Neural progenitor cell (in vitro differentiated cells): ENCODE measurements around the gene SRSF7. TPM values are rescaled to one million over a fixed set of nuclear protein-coding genes. Genes with fewer than 3 reads are reported as not detected.

Source experiments
- DNase-seq: peaks from one replicate; pipeline ENCODE4 v3.0.0-alpha.2; 2016; ENCODE audit warnings: low spot score
- H2AFZ ChIP-seq: fragments of 200-600 bp; sonication (generic); replicated peaks from 2 replicates; pipeline ENCODE4 v1.6.1; 2016; ENCODE audit warnings: antibody characterized with exemption
- H3F3A ChIP-seq: fragments of 200-600 bp; sonication (generic); 2 replicates; pipeline ENCODE4 v1.6.1; 2016; ENCODE audit warnings: antibody characterized with exemption, low read depth
- H3K27ac ChIP-seq: fragments of 200-600 bp; sonication (generic); 2 replicates; pipeline ENCODE4 v1.5.1; 2016; ENCODE audit warnings: mild to moderate bottlenecking
- H3K27me3 ChIP-seq: fragments of 200-600 bp; sonication (generic); 2 replicates; pipeline ENCODE4 v1.6.1; 2016; ENCODE audit warnings: mild to moderate bottlenecking, moderate library complexity
- H3K36me3 ChIP-seq: fragments of 200-600 bp; sonication (generic); 2 replicates; pipeline ENCODE4 v1.5.1; 2016
- H3K4me1 ChIP-seq: fragments of 200-600 bp; sonication (generic); 2 replicates; pipeline ENCODE4 v1.6.1; 2016; ENCODE audit warnings: mixed run types
- H3K4me2 ChIP-seq: fragments of 200-600 bp; sonication (generic); 2 replicates; pipeline ENCODE4 v1.6.1; 2016
- H3K4me3 ChIP-seq: fragments of 200-600 bp; sonication (generic); 2 replicates; pipeline ENCODE4 v1.5.1; 2016
- H3K79me2 ChIP-seq: fragments of 200-600 bp; sonication (generic); 2 replicates; pipeline ENCODE4 v1.6.1; 2016; ENCODE audit warnings: low read depth
- H3K9ac ChIP-seq: fragments of 200-600 bp; sonication (generic); 2 replicates; pipeline ENCODE4 v1.6.1; 2016
- H3K9me3 ChIP-seq: fragments of 200-600 bp; sonication (generic); 2 replicates; pipeline ENCODE4 v1.5.1; 2016; ENCODE audit warnings: low read depth
- H4K20me1 ChIP-seq: fragments of 200-600 bp; sonication (generic); 2 replicates; pipeline ENCODE4 v1.6.1; 2016; ENCODE audit warnings: low read depth
- H3K27ac Mint-ChIP-seq: 3 replicates; pipeline ENCODE4 v1.8.0; 2021; ENCODE audit warnings: mixed read lengths
- H3K27me3 Mint-ChIP-seq: 2 replicates; pipeline ENCODE4 v1.8.0; 2022; ENCODE audit warnings: low read depth, mild to moderate bottlenecking, inconsistent platforms, moderate library complexity, mixed read lengths; ENCODE audit not compliant: insufficient read depth
- H3K36me3 Mint-ChIP-seq: 3 replicates; pipeline ENCODE4 v1.8.0; 2021; ENCODE audit warnings: mixed read lengths
- H3K4me1 Mint-ChIP-seq: 3 replicates; pipeline ENCODE4 v1.8.0; 2021; ENCODE audit warnings: mixed read lengths
- H3K4me3 Mint-ChIP-seq: 3 replicates; pipeline ENCODE4 v1.8.0; 2021; ENCODE audit warnings: mild to moderate bottlenecking, moderate library complexity, mixed read lengths
- H3K9me3 Mint-ChIP-seq: 3 replicates; pipeline ENCODE4 v1.8.0; 2020; ENCODE audit warnings: mixed read lengths
- EZH2 ChIP-seq: fragments of 200-600 bp; sonication (generic); IDR thresholded peaks from 2 replicates; pipeline ENCODE4 v1.6.1; 2017; ENCODE audit warnings: antibody characterized with exemption, mild to moderate bottlenecking, moderate library complexity
- EZH2phosphoT487 ChIP-seq: fragments of 200-600 bp; sonication (generic); IDR thresholded peaks from 2 replicates; pipeline ENCODE4 v1.6.1; 2017; ENCODE audit warnings: antibody characterized with exemption
- total RNA-seq: library from RNA; depleted of rRNA; stranded (reverse); fragments of >200 nt; gene quantifications from 2 replicates; pipeline ENCODE4 v1.2.3, GENCODE V29; 2015; ENCODE audit warnings: low replicate concordance
- TF ChIP-seq, protein P1 (sequence below): fragments of 200-600 bp; sonication (generic); IDR thresholded peaks from 2 replicates; pipeline ENCODE4 v1.5.1; 2017; ENCODE audit warnings: antibody characterized with exemption, mild to moderate bottlenecking

The SRSF7 gene
- total RNA-seq, 1 donor from 2014 or later = 307 TPM

DNA sequence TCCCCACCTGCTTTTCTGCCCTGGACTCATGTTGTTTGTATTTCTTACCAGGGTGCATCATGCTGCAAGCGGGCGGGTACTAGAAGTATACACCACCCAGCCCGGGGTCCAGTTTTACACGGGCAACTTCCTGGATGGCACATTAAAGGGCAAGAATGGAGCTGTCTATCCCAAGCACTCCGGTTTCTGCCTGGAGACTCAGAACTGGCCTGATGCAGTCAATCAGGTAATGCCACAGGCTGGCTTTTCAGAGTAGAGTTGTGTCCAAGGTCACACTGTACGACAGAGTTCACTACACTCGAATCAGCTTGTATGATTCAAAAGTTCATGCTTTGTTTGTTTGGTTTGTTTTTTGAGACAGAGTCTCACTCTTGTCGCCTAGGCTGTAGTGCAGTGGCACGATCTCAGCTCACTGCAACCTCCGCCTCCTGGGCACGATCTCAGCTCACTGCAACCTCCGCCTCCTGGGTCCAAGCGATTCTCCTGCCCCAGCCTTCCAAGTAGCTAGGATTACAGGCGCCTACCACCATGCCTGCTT, 19.4 kb downstream of the SRSF7 start:
- H2AFZ ChIP-seq = no peak overlapping the region
- H3K36me3 Mint-ChIP-seq = peaks cover 19% of the 10 kb centered on the region
- H3K9ac ChIP-seq = no peak overlapping the region
- H3K9me3 Mint-ChIP-seq = no peaks in the 10 kb centered on the region
- no peaks in the 10 kb centered on the region for H3K27me3 ChIP-seq
- no peak for TF ChIP-seq EZH2phosphoT487
- TF ChIP-seq EZH2 = no peak
- TF ChIP-seq, protein P1, sequence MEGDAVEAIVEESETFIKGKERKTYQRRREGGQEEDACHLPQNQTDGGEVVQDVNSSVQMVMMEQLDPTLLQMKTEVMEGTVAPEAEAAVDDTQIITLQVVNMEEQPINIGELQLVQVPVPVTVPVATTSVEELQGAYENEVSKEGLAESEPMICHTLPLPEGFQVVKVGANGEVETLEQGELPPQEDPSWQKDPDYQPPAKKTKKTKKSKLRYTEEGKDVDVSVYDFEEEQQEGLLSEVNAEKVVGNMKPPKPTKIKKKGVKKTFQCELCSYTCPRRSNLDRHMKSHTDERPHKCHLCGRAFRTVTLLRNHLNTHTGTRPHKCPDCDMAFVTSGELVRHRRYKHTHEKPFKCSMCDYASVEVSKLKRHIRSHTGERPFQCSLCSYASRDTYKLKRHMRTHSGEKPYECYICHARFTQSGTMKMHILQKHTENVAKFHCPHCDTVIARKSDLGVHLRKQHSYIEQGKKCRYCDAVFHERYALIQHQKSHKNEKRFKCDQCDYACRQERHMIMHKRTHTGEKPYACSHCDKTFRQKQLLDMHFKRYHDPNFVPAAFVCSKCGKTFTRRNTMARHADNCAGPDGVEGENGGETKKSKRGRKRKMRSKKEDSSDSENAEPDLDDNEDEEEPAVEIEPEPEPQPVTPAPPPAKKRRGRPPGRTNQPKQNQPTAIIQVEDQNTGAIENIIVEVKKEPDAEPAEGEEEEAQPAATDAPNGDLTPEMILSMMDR = no peak
- no peaks in the 10 kb centered on the region for H3K36me3 ChIP-seq
- H3F3A ChIP-seq = peaks cover 7% of the 10 kb centered on the region
- no peak overlapping the region for H3K27ac ChIP-seq
- H3K4me1 Mint-ChIP-seq = peaks cover 8% of the 10 kb centered on the region
- no peak overlapping the region for H3K27ac Mint-ChIP-seq
- no peak overlapping the region for H3K4me2 ChIP-seq
- no peaks in the 10 kb centered on the region for H3K4me1 ChIP-seq
- H3K9me3 ChIP-seq = no peaks in the 10 kb centered on the region
- no peak overlapping the region for H3K4me3 Mint-ChIP-seq
- peaks cover 5% of the 10 kb centered on the region for H4K20me1 ChIP-seq
- no peak overlapping the region for H3K4me3 ChIP-seq
- no peaks in the 10 kb centered on the region for H3K79me2 ChIP-seq
- no peak for DNase-seq
- H3K27me3 Mint-ChIP-seq = peaks cover 4% of the 10 kb centered on the region

DNA sequence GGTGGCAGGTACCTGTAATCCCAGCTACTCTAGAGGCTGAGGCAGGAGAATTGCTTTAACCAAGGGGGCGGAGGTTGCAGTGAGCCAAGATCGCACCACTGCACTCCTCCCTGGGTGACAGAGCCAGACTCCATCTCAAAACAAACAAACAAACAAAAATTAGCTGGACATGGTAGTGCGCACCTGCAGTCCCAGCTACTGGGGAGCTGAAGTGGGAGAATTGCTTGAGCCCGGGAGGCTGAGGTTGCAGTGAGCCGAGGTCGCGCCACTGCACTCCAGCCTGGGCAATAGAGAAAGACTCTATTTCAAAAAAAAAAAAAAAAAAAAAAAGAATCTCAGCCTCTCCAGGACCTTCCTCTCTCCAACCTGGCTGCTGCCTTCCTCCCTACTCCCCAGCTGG, 20.1 kb downstream of the SRSF7 start:
- Histone ChIP-seq H3K27me3 (no peaks in the 10 kb centered on the region), H3F3A (peaks cover 3% of the 10 kb centered on the region), H3K9me3 (no peaks in the 10 kb centered on the region), H3K27ac (no peak overlapping the region), H4K20me1 (peaks cover 3% of the 10 kb centered on the region), H3K4me3 (no peak overlapping the region), H3K79me2 (no peaks in the 10 kb centered on the region), H3K4me1 (no peaks in the 10 kb centered on the region), H3K4me2 (no peak overlapping the region), H3K9ac (no peak overlapping the region), H3K36me3 (no peaks in the 10 kb centered on the region), H2AFZ (no peak overlapping the region)
- no peak for DNase-seq
- peaks cover 4% of the 10 kb centered on the region for H3K27me3 Mint-ChIP-seq
- no peak overlapping the region for H3K4me3 Mint-ChIP-seq
- peaks cover 3% of the 10 kb centered on the region for H3K4me1 Mint-ChIP-seq
- no peak overlapping the region for H3K27ac Mint-ChIP-seq
- TF ChIP-seq EZH2 = no peak
- no peak for TF ChIP-seq EZH2phosphoT487
- TF ChIP-seq, protein P1 = no peak
- H3K9me3 Mint-ChIP-seq = no peaks in the 10 kb centered on the region
- H3K36me3 Mint-ChIP-seq = peaks cover 19% of the 10 kb centered on the region

DNA sequence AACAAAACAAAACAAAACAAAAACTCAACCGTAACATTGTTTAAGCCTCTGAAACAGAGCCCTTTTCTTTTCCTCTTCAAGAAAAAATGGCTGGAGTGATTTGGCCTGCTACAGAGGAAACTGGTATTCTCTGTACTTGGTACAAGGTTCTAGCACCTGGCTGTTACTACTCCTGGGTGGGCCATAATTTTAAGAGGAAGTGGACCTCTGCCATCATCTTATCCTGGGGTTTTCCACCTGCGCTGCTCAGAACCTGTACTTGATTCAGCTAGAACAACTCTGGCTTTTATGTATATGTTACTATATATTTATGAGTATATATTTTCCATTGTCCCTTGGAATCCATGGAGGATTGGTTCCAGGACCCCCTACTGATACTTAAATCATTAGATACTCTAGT, 22.5 kb downstream of the SRSF7 start:
- H3K36me3 Mint-ChIP-seq = peaks cover 12% of the 10 kb centered on the region
- H4K20me1 ChIP-seq = no peaks in the 10 kb centered on the region

More for the DNA sequence above, 22.5 kb downstream of the SRSF7 start:
- Histone ChIP-seq H3K27ac (no peak overlapping the region), H3K4me1 (no peaks in the 10 kb centered on the region), H3K4me3 (no peak overlapping the region), H3F3A (no peaks in the 10 kb centered on the region), H3K4me2 (no peak overlapping the region), H3K9me3 (no peaks in the 10 kb centered on the region), H3K36me3 (no peaks in the 10 kb centered on the region), H3K27me3 (no peaks in the 10 kb centered on the region), H2AFZ (no peak overlapping the region), H3K79me2 (no peaks in the 10 kb centered on the region), H3K9ac (no peak overlapping the region)
- no peak for DNase-seq
- H3K4me3 Mint-ChIP-seq = no peak overlapping the region
- no peak overlapping the region for H3K27ac Mint-ChIP-seq
- H3K4me1 Mint-ChIP-seq = no peaks in the 10 kb centered on the region
- H3K9me3 Mint-ChIP-seq = no peaks in the 10 kb centered on the region
- TF ChIP-seq, protein P1 = no peak
- TF ChIP-seq EZH2phosphoT487 (no peak), EZH2 (no peak)
- peaks cover 2% of the 10 kb centered on the region for H3K27me3 Mint-ChIP-seq
